VCaP (cell line): ENCODE measurements around the gene TMEM171.

Source experiments
- H3K27ac ChIP-seq: fragments of 450-650 bp; 2 replicates; pipeline ENCODE4 v1.5.1; 2017
- CTCF ChIP-seq: fragments of 450-650 bp; conservative IDR thresholded peaks from 2 replicates; pipeline ENCODE4 v1.5.1; 2017; ENCODE audit warnings: mild to moderate bottlenecking, moderate library complexity

Gene TMEM171

GRCh38 chr5:73153513-73153912 lies 33.1 kb downstream of the TMEM171 start:
- H3K27ac ChIP-seq: no peak overlapping the region
- TF ChIP-seq CTCF: no peak

DNA sequence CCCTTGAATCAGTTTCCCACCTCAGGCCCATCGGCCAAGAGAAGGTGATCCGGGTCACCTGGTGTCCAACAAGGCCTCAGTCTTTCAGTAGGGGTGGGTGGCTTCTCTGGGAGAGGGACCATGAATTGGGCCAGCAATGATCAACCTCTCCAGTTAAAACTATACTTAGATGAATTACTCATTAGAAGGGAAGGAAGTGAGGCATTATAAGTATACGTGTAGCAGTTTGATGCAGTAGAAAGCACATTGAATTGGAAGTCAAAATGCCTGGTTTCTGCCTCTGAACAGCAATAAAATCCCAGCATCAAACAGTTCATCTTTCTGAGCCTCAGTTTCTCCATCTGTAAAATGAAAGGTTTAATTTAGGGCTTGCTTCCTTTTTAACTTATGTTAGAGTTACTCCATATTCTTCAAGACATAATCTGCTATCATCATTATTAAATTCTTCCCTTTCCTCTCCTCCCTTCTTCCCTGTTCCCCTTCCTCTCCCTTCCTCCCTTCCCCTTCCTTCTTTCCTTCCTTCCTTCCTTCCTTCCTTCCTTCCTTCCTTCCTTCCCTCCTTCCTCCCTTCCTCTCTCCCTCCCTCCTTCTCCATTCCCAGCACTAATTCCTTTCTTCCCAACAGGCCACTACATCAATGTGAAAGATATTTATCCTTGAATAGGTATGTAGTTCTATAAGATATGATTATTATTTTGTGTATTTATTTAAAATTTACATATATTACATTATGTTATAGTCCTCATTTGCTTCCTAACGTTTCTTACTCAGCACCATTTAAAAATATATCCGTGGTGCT lies 34.0 kb downstream of the TMEM171 start:
- no peak for TF ChIP-seq CTCF
- H3K27ac ChIP-seq: no peak overlapping the region

DNA sequence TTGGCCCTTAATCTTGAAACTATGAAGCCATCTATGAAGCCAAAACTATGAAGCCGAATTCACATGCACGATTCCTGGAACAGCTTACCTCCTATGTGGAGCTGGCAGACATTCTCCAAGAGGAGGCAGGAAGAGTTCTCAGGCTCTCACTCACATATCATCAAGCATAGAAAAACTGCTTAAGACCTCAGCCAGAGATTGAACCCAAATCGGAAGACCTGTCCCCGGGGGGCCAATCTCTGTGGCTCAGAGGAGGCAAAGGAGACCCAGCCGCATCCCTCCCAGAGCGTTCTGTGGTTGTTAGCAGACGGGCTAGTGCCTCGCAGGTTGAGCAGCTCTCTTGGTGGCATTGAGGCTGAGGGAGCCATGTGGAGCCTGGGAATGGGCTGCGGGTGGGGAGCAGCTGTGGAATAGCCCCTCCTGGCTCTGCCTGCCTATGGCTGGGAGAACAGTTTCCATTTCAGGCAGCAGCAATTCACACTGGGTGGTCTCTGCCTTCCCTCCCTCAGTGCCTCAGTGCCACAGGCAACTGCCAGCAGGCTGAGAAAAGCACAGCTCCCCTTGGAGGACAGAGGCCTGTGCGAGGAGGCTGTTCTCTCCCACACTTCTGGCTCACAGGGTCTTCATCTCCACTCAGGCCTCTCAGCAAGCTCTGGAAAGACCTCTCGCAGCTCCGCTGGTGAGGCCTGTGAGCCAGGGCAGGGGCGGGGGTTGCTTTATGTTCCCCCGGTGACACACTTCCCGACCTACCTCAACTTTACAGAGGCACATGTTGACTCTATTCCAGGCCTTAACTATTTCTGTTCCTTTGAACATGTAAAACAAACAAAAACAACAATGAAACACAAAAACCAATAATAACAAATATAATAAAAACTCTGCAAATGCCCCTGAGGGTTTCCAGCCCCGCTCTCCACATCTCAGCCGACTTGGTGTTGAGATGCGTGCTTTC lies 35.2 kb downstream of the TMEM171 start:
- H3K27ac ChIP-seq: no peak overlapping the region
- no peak for TF ChIP-seq CTCF

DNA sequence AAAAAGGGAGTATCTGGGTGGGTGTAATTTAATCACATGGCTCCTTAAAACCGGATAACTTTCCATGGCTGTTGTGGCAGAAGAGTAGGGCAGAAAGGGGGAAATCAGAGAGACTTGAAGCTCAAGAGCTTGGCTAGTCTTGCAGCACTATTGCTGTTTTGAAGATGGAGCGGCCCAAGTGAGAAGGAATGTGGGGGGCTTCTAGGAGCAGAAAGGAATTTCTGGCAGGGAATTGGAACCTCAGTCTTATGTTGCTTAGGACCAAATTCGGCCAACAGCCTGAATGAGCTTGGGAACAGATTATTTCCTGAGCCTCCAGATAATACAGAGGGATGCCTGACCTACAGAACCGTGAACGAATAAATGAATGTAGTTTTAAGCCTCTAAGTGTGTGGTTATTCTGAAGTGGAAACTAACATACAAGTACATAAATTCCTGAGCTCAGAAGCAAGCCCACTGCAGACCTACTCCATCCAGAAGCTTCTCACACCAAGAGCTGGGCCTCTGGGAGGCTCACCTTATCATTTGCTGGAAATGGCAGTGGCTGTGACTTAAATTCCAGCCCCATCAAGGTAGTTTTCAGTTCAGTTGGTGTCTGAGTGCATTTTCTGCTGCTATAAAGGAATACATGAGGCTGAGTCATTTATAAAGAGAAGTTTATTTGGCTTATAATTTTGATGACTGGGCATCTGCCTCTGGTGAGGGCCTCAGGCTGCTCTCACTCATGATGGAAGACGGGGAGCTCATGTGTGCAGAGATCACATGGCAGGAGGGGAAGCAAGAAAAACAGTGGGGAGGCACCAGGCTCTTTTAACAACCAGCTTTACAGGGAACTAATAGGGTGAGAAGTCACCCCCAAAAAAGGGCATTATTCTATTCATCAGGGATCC lies 37.3 kb downstream of the TMEM171 start:
- H3K27ac ChIP-seq: peak overlapping the region; percentile 85
- TF ChIP-seq CTCF: no peak

DNA sequence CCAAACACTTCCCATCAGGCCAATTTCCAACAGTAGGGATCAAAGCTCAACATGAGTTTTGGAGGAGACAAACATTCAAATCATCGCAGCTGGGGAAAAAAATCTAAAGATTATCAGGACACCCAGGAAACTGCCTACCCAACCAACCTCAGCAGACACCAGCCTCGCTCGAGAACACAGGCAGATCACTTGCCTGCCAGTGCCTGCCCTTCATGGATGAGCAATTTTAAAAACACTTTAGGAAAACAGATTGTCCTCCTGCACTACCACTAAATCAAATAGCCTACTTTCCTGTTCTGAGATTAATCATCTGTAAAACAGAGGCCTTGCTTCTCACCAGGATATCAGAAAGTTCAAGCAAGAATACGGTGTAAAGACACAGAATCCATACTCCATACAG lies 37.9 kb downstream of the TMEM171 start:
- peak overlapping the region; percentile 85 for H3K27ac ChIP-seq
- TF ChIP-seq CTCF: no peak

DNA sequence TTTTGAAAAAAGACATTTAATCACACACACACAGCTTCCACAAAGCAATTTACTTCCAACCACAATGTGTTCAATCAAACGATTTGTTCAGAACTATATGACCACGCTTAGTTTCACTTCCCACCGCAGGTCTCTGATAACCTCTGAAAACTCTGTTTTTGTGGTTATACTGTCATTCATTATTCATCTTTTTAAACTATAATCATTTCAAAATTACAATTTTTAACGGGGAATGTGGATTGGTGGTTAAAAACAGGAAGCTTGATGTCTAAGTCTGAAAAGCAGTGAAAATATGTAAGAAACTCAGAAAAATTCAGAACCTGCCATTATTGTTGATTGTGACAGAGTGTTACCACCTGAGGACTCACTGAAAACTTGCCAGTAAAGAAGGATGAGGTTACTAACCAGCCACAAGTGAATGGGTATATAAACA lies 39.9 kb downstream of the TMEM171 start:
- no peak for TF ChIP-seq CTCF
- H3K27ac ChIP-seq: no peak overlapping the region; the same call in 1 of the 2 replicates

DNA sequence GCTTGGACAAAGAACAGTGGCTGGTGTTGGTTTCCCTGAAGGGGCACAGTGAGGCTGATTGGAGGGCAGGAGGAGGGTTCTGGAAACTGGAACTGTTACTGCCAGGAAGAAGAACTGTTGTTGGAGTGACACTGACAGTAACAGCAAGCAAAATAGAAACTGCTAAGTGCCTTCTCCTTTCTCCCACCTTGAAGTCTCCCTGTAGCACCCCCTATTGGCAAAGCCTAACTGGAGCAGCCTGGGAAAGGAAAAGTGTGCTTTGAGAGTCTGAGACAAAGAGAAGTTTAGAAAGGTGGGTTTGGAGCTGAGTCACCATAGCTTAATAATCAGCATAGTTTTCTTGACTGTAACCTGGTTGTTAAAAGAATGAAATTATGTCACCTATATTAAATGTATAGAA lies 50.1 kb downstream of the TMEM171 start:
- H3K27ac ChIP-seq: no peak overlapping the region
- TF ChIP-seq CTCF: no peak
